Measurements from ENCODE around the gene LPAR5.

LPAR5 gene

GRCh38 chr12:6646276-6647082 is 10.7 kb upstream of the LPAR5 start:
- Mint-ChIP-seq H3K27me3 (no peaks in the 10 kb centered on the region), H3K4me3 (peak overlapping the region; percentile 85 to 91), H3K36me3 (peaks cover 27 to 33% of the 10 kb centered on the region in 2 donors), H3K4me1 (peaks cover 32 to 43% of the 10 kb centered on the region in 2 donors), H3K9me3 (peaks cover 2 to 3% of the 10 kb centered on the region in 2 donors), H3K27ac (peak overlapping the region; percentile 94)
- DNase-seq: no peak
- no peak for ATAC-seq (replicated peaks)

- Mint-ChIP-seq H3K27me3 (no peaks in the 10 kb centered on the region), H3K4me1 (peaks cover 35 to 43% of the 10 kb centered on the region in 2 donors), H3K27ac (peak overlapping the region; percentile 87), H3K9me3 (peaks cover 2 to 3% of the 10 kb centered on the region in 2 donors), H3K36me3 (peaks cover 17 to 23% of the 10 kb centered on the region in 2 donors), H3K4me3 (peak overlapping the region; percentile 79)
- ATAC-seq (replicated peaks) (no peak), DNase-seq (no peak)
Measured at GRCh38 chr12:6644903-6645302, 9.1 kb upstream of the LPAR5 start.

GRCh38 chr12:6644257-6644596 is 8.5 kb upstream of the LPAR5 start:
- H3K9me3 Mint-ChIP-seq: peaks cover 2 to 3% of the 10 kb centered on the region in 2 donors
- DNase-seq (no peak), ATAC-seq (replicated peaks) (peak; percentile 83 to 84)
- H3K27me3 Mint-ChIP-seq: no peaks in the 10 kb centered on the region
- peaks cover 39 to 48% of the 10 kb centered on the region in 2 donors for H3K4me1 Mint-ChIP-seq
- H3K4me3 Mint-ChIP-seq: peak overlapping the region; percentile 79
- H3K36me3 Mint-ChIP-seq: peaks cover 14 to 23% of the 10 kb centered on the region in 2 donors
- peak overlapping the region; percentile 87 for H3K27ac Mint-ChIP-seq

- H3K27me3 Mint-ChIP-seq: no peaks in the 10 kb centered on the region
- H3K27ac Mint-ChIP-seq: peak overlapping the region; percentile 87
- peaks cover 2 to 3% of the 10 kb centered on the region in 2 donors for H3K9me3 Mint-ChIP-seq
- DNase-seq: no peak
- H3K36me3 Mint-ChIP-seq: peaks cover 14 to 23% of the 10 kb centered on the region in 2 donors
- ATAC-seq (replicated peaks): peak; percentile 65 to 70
- H3K4me1 Mint-ChIP-seq: peaks cover 44 to 53% of the 10 kb centered on the region in 2 donors
- H3K4me3 Mint-ChIP-seq: peak overlapping the region; percentile 79
Measured at GRCh38 chr12:6643569-6644256, 8.0 kb upstream of the LPAR5 start.

- Mint-ChIP-seq H3K9me3 (peaks cover 2 to 3% of the 10 kb centered on the region in 2 donors), H3K27ac (no peak overlapping the region), H3K4me3 (no peak overlapping the region), H3K4me1 (peaks cover 52 to 55% of the 10 kb centered on the region in 2 donors), H3K27me3 (no peaks in the 10 kb centered on the region), H3K36me3 (peaks cover 4 to 7% of the 10 kb centered on the region in 2 donors)
- ATAC-seq (replicated peaks): no peak
- no peak for DNase-seq
Measured at GRCh38 chr12:6641131-6641530, 5.4 kb upstream of the LPAR5 start.

GRCh38 chr12:6640497-6640896 is 4.7 kb upstream of the LPAR5 start:
- H3K27ac Mint-ChIP-seq: peak overlapping the region; percentile 70
- H3K36me3 Mint-ChIP-seq: peaks cover 5 to 7% of the 10 kb centered on the region in 2 donors
- peaks cover 55 to 61% of the 10 kb centered on the region in 2 donors for H3K4me1 Mint-ChIP-seq
- no peaks in the 10 kb centered on the region for H3K27me3 Mint-ChIP-seq
- H3K9me3 Mint-ChIP-seq: peaks cover 2 to 3% of the 10 kb centered on the region in 2 donors
- ATAC-seq (replicated peaks) (no peak), DNase-seq (no peak)
- no peak overlapping the region for H3K4me3 Mint-ChIP-seq

GRCh38 chr12:6639151-6639801 is 3.5 kb upstream of the LPAR5 start:
- Mint-ChIP-seq H3K4me1 (peaks cover 52 to 61% of the 10 kb centered on the region in 2 donors), H3K27me3 (no peaks in the 10 kb centered on the region), H3K9me3 (peaks cover 2 to 3% of the 10 kb centered on the region in 2 donors), H3K36me3 (peaks cover 5 to 7% of the 10 kb centered on the region in 2 donors), H3K4me3 (no peak overlapping the region), H3K27ac (peak overlapping the region; percentile 94)
- DNase-seq (no peak), ATAC-seq (replicated peaks) (no peak)

- H3K27me3 Mint-ChIP-seq: no peaks in the 10 kb centered on the region
- peak overlapping the region; percentile 64 to 77 for H3K4me3 Mint-ChIP-seq
- peak overlapping the region; percentile 94 for H3K27ac Mint-ChIP-seq
- DNase-seq (peak; percentile 47), ATAC-seq (replicated peaks) (peak; percentile 17 to 27)
- peaks cover 2 to 3% of the 10 kb centered on the region in 2 donors for H3K9me3 Mint-ChIP-seq
- H3K36me3 Mint-ChIP-seq: peaks cover 8 to 10% of the 10 kb centered on the region in 2 donors
- peaks cover 46 to 58% of the 10 kb centered on the region in 2 donors for H3K4me1 Mint-ChIP-seq
Measured at GRCh38 chr12:6638305-6638704, 2.5 kb upstream of the LPAR5 start.

GRCh38 chr12:6635375-6635855 is 344 bp downstream of the LPAR5 start:
- Mint-ChIP-seq H3K36me3 (peaks cover 20 to 32% of the 10 kb centered on the region in 2 donors), H3K27ac (peak overlapping the region; percentile 97), H3K4me1 (peaks cover 59 to 85% of the 10 kb centered on the region in 2 donors), H3K4me3 (peak overlapping the region; percentile 88 to 96), H3K27me3 (no peaks in the 10 kb centered on the region), H3K9me3 (no peaks in the 10 kb centered on the region)
- ATAC-seq (replicated peaks) (peak; percentile 75 to 80), DNase-seq (peak; percentile 85)

- peak overlapping the region; percentile 97 for H3K27ac Mint-ChIP-seq
- H3K9me3 Mint-ChIP-seq: no peaks in the 10 kb centered on the region
- peak; percentile 58 to 62 for ATAC-seq (replicated peaks)
- peaks cover 28 to 42% of the 10 kb centered on the region in 2 donors for H3K36me3 Mint-ChIP-seq
- H3K4me3 Mint-ChIP-seq: peak overlapping the region; percentile 87 to 88
- no peaks in the 10 kb centered on the region for H3K27me3 Mint-ChIP-seq
- peak; percentile 64 for DNase-seq
- peaks cover 47 to 74% of the 10 kb centered on the region in 2 donors for H3K4me1 Mint-ChIP-seq
Measured at GRCh38 chr12:6632026-6632983, 3.5 kb downstream of the LPAR5 start.

- Mint-ChIP-seq H3K4me1 (peaks cover 48 to 78% of the 10 kb centered on the region in 2 donors), H3K36me3 (peaks cover 28 to 44% of the 10 kb centered on the region in 2 donors), H3K9me3 (no peaks in the 10 kb centered on the region), H3K4me3 (peak overlapping the region; percentile 87 to 88), H3K27ac (peak overlapping the region; percentile 97), H3K27me3 (no peaks in the 10 kb centered on the region)
- ATAC-seq (replicated peaks) (no peak), DNase-seq (no peak)
Measured at GRCh38 chr12:6631549-6631961, 4.2 kb downstream of the LPAR5 start.

- DNase-seq (no peak), ATAC-seq (replicated peaks) (no peak)
- H3K27me3 Mint-ChIP-seq: no peaks in the 10 kb centered on the region
- H3K27ac Mint-ChIP-seq: peak overlapping the region; percentile 97
- H3K9me3 Mint-ChIP-seq: no peaks in the 10 kb centered on the region
- peaks cover 44 to 74% of the 10 kb centered on the region in 2 donors for H3K4me1 Mint-ChIP-seq
- peaks cover 27 to 49% of the 10 kb centered on the region in 2 donors for H3K36me3 Mint-ChIP-seq
- H3K4me3 Mint-ChIP-seq: peak overlapping the region; percentile 87 to 88
Measured at GRCh38 chr12:6630736-6631135, 5.0 kb downstream of the LPAR5 start.

GRCh38 chr12:6627616-6628015 is 8.1 kb downstream of the LPAR5 start:
- peaks cover 38 to 66% of the 10 kb centered on the region in 2 donors for H3K4me1 Mint-ChIP-seq
- peak overlapping the region; percentile 72 to 75 for H3K4me3 Mint-ChIP-seq
- peaks cover 28 to 54% of the 10 kb centered on the region in 2 donors for H3K36me3 Mint-ChIP-seq
- no peaks in the 10 kb centered on the region for H3K27me3 Mint-ChIP-seq
- H3K9me3 Mint-ChIP-seq: no peaks in the 10 kb centered on the region
- DNase-seq: no peak
- ATAC-seq (replicated peaks): no peak
- peak overlapping the region; percentile 84 for H3K27ac Mint-ChIP-seq
